ENCODE measurements around the gene C2orf42. TPM values are rescaled to one million over a fixed set of nuclear protein-coding genes. Genes with fewer than 3 reads are reported as not detected.

The C2orf42 gene
- polyA plus RNA-seq, 3 donors, result 3.0 to 5.5 (median 4.0) TPM

GRCh38 chr2:70201225-70201768 lies 10.5 kb upstream of the C2orf42 start:
- no peaks in the 10 kb centered on the region for H3K4me1 Mint-ChIP-seq
- no peak for TF ChIP-seq CTCF (IDR thresholded peaks at IDR 0.05)

GRCh38 chr2:70199320-70199864 lies 8.6 kb upstream of the C2orf42 start:
- intact Hi-C loops (cut with micrococcal nuclease), result loop anchor here in 1 of 2 donors (10.0 kb wide), 1 partner anchor 95 kb away; the partner anchor contains the start of gene SNRPG
- Mint-ChIP-seq H3K27me3 (ENCODE audit: low read depth in 3 of 3) (peaks cover 1 to 6% (median 4%) of the 10 kb centered on the region in 3 donors), H3K4me3 (no peak overlapping the region), H3K27ac (no peak overlapping the region), H3K4me1 (no peaks in the 10 kb centered on the region), H3K36me3 (no peaks in the 10 kb centered on the region), H3K9me3 (peaks cover 0 to 5% (median 0%) of the 10 kb centered on the region in 7 donors)
- H3K4me2 ChIP-seq (replicated peaks; ENCODE audit: extremely low read depth, low read length, poor library complexity, severe bottlenecking), result no peak overlapping the region
- no peak overlapping the region for H3K27ac ChIP-seq (ENCODE audit: low read depth in 1 of 2, low read length in 2 of 2)
- DNase-seq, result no peak
- no peak overlapping the region for H3K9ac ChIP-seq (ENCODE audit: insufficient read depth, low read length, poor library complexity, severe bottlenecking)
- H3K36me3 ChIP-seq (replicated peaks in 1 of 2; ENCODE audit: control insufficient read depth in 1 of 2, insufficient read depth in 2 of 2, low read length in 2 of 2), result no peaks in the 10 kb centered on the region
- H3K4me1 ChIP-seq (ENCODE audit: control insufficient read depth in 1 of 2, insufficient read depth in 2 of 2, low read length in 2 of 2), result no peaks in the 10 kb centered on the region
- no peaks in the 10 kb centered on the region for H4K20me1 ChIP-seq (ENCODE audit: insufficient read depth, low read length)
- no peaks in the 10 kb centered on the region for H3K79me2 ChIP-seq (ENCODE audit: insufficient read depth, low read length)
- WGBS (ENCODE audit: insufficient coverage), result 93% methylated on average over 3 of the region's 4 CpGs
- no peaks in the 10 kb centered on the region for H3K9me3 ChIP-seq (replicated peaks in 1 of 2; ENCODE audit: control insufficient read depth in 1 of 2, insufficient read depth in 1 of 2, low read length in 2 of 2)
- no peaks in the 10 kb centered on the region for H3K27me3 ChIP-seq (ENCODE audit: control insufficient read depth in 2 of 2, insufficient read depth in 2 of 2, low read length in 2 of 2)
- no peak overlapping the region for H3K4me3 ChIP-seq (replicated peaks in 1 of 3; ENCODE audit: low read depth in 2 of 3, low read length in 3 of 3)
- no peak overlapping the region for H2AFZ ChIP-seq (ENCODE audit: insufficient read depth, low read depth, low read length, poor library complexity, severe bottlenecking)
- TF ChIP-seq CTCF (IDR thresholded peaks at IDR 0.05), result no peak

More at GRCh38 chr2:70201225-70201768, 10.5 kb upstream of the C2orf42 start:
- no peak overlapping the region for H3K4me3 ChIP-seq (replicated peaks in 1 of 3; ENCODE audit: low read depth in 2 of 3, low read length in 3 of 3)
- WGBS (ENCODE audit: insufficient coverage), result no CpG with 5 or more reads among the region's 3 CpGs
- H3K36me3 Mint-ChIP-seq, result no peaks in the 10 kb centered on the region
- intact Hi-C loops (cut with micrococcal nuclease), result no loop called here
- peaks cover 0 to 5% (median 0%) of the 10 kb centered on the region in 7 donors for H3K9me3 Mint-ChIP-seq
- H3K27ac ChIP-seq (ENCODE audit: low read depth in 1 of 2, low read length in 2 of 2), result no peak overlapping the region
- H3K4me3 Mint-ChIP-seq, result no peak overlapping the region
- H3K4me2 ChIP-seq (replicated peaks; ENCODE audit: extremely low read depth, low read length, poor library complexity, severe bottlenecking), result no peak overlapping the region
- H3K4me1 ChIP-seq (ENCODE audit: control insufficient read depth in 1 of 2, insufficient read depth in 2 of 2, low read length in 2 of 2), result no peaks in the 10 kb centered on the region
- DNase-seq, result no peak
- H3K27me3 ChIP-seq (ENCODE audit: control insufficient read depth in 2 of 2, insufficient read depth in 2 of 2, low read length in 2 of 2), result no peaks in the 10 kb centered on the region
- no peaks in the 10 kb centered on the region for H3K79me2 ChIP-seq (ENCODE audit: insufficient read depth, low read length)
- H2AFZ ChIP-seq (ENCODE audit: insufficient read depth, low read depth, low read length, poor library complexity, severe bottlenecking), result no peak overlapping the region
- no peaks in the 10 kb centered on the region for H3K9me3 ChIP-seq (replicated peaks in 1 of 2; ENCODE audit: control insufficient read depth in 1 of 2, insufficient read depth in 1 of 2, low read length in 2 of 2)
- no peak overlapping the region for H3K9ac ChIP-seq (ENCODE audit: insufficient read depth, low read length, poor library complexity, severe bottlenecking)
- peaks cover 0 to 1% (median 0%) of the 10 kb centered on the region in 3 donors for H3K27me3 Mint-ChIP-seq (ENCODE audit: low read depth in 3 of 3)
- H3K36me3 ChIP-seq (replicated peaks in 1 of 2; ENCODE audit: control insufficient read depth in 1 of 2, insufficient read depth in 2 of 2, low read length in 2 of 2), result no peaks in the 10 kb centered on the region
- peak overlapping the region in 1 of 7 donors; percentile 23 for H3K27ac Mint-ChIP-seq
- no peaks in the 10 kb centered on the region for H4K20me1 ChIP-seq (ENCODE audit: insufficient read depth, low read length)

All from CD14-positive monocyte (primary cell).